GM19395 (cell line): ENCODE measurements around the gene LGALS4.
"Not testable (repeated sequence)": the region's sequence is repeated elsewhere in the genome, so short reads cannot be mapped to it uniquely, and the experiment has no call there.

Experiments
- ATAC-seq: cut with Tn5 transposase; IDR thresholded peaks from one replicate; pipeline ENCODE4 v1.9.1; 2021; ENCODE audit warnings: mild to moderate bottlenecking, moderate library complexity; ENCODE audit not compliant: unreplicated experiment

LGALS4 gene

DNA sequence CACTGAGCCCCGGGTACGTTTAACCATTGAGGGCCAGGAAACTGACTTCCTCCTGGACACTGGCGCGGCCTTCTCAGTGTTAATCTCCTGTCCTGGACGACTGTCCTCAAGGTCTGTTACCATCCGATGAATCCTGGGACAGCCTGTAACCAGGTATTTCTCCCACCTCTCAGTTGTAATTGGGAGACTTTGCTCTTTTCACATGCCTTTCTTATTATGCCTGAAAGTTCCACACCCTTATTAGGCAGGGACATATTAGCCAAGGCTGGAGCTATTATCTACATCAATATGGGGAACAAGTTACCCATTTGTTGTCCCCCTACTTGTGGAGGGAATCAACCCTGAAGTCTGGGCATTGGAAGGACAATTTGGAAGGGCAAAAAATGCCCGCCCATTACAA is 13.2 kb upstream of the LGALS4 start:
- not testable (repeated sequence) for ATAC-seq

DNA sequence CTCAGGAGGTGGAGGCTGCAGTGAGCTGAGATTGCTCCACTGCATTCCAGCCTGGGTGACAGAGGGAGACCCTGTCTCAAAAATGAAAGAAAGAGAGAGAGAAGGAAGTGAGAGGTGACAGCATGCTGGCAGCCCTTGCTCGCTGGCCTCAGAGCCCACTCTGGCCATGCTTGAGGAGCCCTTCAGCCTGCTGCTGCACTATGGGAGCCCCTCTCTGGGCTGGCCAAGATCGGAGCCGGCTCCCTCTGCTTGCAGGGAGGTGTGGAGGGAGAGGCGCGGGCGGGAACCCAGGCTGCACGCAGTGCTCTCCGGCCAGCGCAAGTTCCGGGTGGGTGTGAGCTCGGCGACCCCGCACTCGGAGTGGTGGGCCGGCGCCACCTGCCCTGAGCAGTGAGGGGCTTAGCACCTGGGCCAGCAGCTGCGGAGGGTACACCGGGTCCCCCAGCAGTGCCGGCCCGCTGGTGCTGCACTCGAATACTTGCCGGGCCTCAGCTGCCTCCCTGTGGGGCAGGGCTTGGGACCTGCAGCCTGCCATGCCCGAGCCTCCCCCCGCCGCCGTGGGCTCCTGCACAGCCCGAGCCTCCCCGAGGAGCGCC is 8.6 kb upstream of the LGALS4 start:
- ATAC-seq: not testable (repeated sequence)

DNA sequence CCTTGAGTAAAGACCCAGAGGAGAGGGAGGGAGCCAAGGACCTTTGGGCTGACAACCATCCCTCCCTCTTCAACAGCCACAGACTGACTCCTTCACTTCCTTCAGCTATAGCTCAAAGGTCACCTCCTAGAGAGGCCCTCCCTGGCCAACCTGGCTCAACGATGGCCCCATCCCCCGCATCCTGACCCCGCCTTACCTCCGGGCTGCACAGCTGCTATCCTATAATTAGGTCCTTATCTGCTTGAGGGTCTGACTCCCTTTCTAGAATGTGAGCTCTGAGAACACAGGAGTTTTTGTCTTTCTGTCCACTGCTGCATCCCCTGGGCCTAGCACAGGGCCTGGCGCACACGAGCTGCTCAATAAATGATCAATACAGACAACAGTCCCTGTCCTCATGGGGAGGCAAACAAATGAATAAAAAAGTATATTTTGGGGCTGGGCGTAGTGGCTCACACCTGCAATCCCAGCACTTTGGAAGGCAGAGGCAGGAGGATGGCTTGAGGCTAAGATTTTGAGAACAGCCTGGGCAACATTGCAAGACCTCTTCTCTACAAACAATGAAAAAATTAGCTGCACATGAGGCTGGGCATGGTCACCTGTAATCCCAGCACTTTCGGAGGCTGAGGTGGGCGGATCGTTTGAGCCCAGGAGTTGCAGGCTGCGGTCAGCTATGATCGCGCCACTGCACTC is 6.6 kb upstream of the LGALS4 start:
- no peak for ATAC-seq

DNA sequence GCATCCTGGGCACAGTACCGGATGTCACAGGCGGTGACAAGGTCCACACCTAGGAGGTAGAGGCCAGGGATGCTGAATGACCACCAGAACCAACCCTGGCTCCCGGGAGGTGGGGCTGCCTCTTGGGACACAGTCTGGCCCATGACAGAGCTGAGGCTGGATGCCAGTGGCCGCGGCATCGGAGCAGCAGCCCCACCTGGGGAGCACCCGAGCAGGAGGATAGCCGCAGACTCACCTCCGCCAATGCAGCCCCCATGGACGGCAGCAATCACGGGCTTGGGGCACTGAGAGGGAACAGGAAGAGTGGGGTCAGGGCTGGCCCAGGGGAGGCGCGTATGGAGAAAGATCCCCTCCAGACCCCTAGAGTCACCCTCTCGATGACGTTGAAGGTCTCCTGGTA is 4.3 kb upstream of the LGALS4 start:
- no peak for ATAC-seq

DNA sequence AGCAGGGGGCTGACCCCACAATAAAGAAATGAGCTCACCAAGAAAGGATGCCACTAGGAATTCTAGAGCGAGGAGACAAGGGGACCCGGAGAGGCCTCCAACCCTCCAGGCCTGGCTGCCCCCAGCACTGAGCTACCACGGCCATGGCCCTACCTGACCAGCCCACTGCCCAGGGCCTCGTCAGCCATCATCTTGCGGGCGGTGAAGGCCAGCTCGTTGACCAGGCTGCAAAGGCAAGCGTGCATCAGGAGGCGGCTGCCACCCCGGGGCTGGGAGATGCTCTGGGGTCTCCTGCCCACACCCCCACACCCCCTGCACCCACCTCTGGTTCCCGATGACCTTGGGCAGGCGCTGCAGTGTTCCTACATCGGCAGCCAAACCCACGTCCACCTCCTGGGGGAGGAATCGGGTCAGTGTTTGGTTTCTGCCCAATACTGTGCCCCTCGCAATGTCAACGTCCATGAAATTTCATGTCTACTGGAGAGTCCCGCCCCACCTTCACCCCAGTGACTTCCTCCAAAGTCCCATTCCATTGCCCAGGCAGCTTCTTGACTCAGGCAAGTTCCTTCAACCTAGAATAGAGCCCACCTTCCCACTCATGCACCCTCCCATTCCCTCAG is 3.5 kb upstream of the LGALS4 start:
- no peak for ATAC-seq

DNA sequence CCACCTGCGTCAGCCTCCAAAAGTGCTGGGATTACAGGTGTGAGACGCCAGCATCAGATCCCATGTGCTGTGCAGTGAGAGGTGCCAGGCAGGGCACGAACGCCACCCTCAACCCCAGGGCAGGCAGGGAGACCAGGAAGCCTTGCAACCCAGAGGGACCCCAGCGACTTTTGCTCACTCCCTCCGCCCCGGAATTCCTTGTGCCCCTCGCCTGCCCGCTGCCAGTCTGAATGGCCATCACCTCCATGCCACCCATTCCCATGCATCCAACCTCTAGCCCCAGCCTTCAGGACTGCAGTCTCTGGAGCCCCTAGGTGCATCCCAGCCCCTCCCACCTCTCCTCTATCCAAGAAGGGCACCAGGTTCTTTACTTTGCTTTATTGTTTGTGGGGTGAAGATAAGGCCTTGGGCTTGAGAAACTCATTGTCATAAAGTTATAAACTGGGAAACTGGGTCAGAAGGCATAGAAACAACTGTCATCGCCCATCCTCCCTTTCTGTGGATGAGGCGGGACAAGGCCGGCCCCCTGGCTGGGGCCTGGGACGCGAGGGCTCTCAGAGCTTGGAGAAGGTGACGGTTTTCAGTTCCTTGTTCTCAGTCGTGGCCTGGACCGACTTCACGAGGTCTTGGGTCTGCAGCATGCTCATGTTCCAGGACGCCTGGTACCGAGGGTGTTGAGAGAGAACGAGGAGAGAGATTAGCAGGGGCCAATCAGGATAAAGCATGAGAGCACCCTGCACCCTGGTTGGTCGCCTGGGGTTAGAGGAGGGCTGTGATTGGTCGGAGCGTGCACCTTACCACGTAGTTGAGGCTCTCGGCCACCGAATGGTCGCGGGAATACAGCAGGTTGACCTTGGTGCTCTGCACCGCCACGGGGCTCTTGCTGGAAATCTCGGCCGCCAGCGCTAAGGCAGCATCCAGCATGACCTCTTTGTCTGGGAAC is 2.6 kb upstream of the LGALS4 start:
- no peak for ATAC-seq

DNA sequence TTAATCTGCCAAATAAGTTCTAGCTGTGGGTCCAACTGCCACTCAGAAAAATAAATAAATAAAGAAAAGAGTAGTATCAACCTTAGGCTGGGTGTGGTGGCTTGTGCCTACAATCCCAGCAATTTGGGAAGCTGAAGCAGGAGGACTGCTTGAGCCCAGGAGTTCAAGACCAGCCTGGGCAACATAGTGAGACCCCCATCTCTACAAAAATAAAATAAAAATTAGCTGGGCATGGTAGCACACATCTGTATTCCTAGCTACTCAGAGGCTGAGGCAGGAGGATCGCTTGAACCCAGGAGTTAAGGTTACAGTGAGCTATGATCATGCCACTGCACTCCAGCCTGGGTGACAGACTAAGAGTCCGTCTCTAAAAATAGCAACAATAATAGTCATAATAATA is 1.2 kb upstream of the LGALS4 start:
- ATAC-seq: not testable (repeated sequence)

DNA sequence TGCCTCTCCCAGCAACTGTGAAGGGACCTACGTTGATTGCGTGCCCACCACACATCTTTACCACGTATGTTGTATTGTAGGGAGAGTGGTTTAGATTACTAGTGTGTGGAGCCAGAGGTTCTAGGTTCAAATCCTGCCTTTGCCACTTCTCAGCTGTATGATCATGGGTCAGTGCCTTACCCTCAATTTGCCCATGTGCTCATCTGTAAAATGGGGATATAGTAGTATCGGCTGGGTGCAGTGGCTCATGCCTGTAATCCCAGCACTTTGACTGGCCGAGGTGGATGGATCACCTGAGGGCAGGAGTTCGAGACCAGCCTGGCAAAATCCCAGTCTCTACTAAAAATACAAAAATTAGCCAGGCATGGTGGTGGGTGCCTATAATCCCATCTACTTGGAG is 578 bp upstream of the LGALS4 start:
- no peak for ATAC-seq

DNA sequence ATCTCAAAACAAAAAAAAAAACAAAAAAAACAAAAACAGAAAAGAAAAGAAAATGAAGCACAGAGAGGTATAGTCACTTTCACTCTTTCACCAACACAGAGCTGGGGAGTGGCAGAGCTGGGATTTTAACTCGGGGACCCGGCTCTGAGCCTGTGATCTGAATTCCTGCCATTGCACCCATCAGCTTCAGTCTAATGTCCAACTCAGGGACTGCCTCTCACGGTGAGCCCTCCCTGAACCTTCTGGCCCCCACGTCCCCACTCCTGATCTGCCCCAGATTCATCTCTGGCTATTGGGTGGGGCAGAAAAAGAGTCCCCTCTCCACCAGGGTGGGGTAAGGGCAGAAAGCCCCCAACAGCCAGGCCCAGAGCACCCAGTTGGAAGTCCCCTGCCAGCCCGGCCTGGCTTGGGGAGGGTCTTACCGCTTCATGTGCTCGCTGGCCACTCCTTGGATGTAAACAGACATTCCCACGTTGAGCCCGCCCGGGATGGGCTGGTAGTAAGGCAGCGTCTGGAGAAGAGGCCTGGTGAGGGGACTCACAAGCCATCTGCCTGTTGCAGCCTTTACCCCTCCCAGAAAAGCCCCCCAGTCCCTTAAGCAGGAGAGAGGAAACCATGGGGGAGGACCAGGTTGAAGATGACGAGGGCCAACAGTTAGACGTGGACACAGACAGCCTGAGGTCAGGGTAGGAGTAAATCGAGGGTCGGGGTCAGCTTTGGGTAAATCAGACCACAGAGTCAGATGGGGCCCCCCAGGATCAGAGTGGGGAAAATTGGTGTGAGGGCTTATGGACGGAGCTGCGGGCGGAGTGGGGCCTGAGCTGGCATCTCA is 520 bp downstream of the LGALS4 start:
- ATAC-seq: no peak

DNA sequence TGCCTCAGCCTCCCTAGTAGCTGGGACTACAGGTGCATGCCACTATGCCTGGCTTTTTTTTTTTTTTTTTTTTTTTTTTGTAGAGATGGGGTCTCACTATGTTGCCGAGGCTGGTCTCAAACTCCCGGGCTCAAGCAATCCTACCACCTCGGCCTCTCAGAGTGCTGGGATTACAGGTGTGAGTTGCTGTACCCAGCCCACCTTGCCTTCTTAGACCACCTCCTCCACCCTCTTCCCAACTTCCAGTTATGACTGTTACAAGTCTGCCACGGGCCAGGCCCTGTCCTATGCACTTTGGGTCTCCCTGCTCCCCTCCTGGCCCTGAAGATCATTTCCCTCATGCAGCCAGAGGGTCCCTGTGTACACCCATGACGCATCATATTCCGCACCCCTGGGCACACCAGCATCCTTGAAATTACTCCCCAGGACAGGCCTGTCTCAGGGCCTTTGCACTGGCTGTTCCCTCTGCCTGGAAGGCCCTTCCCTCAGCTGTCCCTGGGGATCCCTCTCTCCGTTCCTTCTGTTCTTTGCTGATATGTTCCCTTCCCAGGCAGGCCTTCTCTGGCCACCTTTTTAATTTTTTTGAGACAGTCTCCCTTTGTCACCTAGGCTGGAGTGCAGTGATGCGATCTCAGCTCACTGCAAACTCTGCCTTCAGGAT is 3.0 kb downstream of the LGALS4 start:
- ATAC-seq: no peak

DNA sequence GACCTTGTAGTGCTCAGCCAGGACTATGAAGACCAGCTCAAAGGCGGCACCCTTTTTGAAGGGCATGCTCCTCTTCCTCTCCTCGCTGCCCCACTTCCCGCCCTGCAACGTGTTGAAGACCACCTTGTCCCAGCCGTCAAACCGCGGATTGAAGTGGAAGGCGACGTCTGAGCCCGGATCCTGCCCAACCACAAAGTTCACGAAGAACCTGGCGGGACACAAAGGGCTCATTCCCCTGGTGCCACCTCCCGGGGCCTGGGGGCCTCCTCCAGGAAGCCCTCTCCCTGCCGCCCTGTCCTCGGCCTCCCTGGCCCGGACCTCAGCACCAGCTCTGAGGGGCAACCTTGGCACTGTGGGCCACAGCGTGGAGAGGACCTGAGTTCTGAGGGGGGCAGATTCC is 4.0 kb downstream of the LGALS4 start:
- no peak for ATAC-seq

DNA sequence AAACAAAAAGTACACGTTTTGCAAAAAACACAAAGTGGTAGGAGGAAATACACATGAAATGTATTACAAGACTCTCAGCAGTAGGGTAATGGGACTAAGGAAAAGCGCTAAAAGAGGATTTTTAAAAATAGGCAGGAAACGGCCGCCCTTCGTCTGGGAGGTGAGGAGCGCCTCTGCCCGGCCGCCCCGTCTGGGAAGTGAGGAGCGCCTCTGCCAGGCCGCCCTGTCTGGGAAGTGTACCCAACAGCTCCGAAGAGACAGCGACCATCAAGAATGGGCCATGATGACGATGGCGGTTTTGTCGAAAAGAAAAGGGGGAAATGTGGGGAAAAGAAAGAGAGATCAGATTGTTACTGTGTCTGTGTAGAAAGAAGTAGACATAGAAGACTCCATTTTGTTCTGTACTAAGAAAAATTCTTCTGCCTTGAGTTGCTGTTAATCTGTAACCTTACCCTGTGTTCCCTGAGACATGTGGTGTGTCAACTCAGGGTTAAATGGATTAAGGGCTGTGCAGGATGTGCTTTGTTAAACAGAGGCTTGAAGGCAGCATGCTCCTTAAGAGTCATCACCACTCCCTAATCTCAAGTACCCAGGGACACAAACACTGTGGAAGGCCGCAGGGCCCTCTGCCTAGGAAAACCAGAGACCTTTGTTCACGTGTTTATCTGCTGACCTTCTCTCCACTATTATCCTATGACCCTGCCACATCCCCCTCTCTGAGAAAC is 5.2 kb downstream of the LGALS4 start:
- not testable (repeated sequence) for ATAC-seq

DNA sequence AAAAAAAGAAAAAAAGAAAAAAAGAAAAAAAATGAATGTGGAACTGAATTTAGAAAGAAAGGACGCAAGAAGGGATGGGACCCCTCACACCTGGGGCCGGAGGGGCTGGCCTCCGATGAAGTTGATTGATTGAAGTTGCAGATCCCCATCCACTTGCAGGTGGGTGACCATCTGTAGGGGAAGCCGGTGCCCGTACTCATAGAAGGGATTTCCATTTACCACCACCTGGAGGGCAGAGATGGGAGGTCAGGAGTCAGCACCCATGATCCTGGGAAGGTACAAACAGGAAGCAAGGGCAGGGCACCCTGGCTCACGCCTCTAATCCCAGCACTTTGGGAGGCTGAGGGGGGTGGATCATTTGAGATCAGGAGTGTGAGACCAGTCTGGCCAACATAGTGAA is 6.4 kb downstream of the LGALS4 start:
- ATAC-seq: no peak

DNA sequence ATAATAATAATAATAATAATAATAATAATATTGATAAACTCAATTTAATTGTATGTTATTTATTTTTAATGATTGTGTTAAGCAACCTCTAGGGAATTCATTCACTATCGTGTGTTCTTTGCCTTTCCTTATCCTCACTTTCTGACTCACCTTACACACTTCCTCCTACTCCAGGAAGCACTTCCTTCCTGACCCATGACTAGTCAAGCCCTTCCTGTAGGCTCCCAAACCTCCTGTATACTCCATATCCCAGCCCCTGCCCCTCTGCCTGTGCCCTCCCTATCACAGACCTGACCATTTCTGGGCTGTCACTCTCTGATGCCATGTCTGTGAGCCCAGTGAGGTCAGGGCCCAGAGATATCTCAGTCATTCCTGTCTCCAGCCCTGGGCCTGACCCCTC is 7.6 kb downstream of the LGALS4 start:
- no peak for ATAC-seq

DNA sequence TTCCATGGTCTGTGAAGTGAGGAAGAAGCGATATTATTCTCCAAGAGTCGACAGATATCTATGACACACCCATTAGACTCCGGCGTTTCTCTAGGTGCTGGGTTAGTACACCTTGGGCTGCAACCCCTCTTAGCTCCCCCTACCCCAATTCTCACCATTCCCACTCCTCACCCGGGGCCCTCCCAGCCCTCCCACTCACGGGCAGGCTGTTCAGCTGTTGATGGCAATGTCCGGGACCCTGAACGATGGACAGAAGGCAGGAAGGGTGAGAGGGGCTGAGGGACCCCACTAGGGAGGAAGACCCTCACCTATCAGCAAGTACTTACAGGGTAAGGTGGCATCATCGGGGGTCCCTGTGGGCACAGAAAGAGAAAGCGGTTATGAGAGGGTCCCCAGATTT is 9.2 kb downstream of the LGALS4 start:
- ATAC-seq: no peak

DNA sequence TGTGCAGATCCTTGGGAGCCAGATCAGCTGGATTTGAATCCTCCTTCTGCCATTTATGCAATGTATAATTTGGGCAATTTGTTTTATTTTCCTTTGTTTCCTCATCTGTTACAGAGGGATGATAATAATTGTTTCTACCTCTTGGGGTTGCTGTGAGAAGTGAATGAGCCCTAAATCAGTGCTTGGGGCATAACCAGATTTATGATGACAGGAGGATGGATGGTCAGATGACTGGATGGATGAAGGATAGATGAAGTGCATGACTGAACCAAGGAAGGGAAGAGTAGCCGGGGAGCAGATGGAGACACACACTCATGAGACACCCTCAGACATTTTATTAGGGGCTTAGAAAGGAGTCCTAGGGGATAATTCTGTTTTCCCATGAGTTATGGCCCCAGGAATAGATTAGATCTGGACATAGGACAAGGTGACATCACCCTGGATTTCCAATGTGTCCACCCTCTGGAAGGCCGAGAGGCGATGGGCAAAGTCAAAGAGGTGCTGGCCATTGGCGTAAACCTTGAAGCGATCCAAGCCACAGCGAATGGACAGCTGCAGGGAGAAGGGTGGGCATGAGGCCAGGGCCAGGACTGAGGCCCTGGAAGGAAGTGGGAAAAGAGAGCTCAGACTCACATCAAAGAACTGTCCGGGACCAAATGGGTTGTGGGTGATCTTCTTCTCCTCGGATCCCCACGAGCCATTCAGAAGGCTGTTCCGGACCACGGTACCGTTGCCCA is 11.2 kb downstream of the LGALS4 start:
- ATAC-seq: no peak

DNA sequence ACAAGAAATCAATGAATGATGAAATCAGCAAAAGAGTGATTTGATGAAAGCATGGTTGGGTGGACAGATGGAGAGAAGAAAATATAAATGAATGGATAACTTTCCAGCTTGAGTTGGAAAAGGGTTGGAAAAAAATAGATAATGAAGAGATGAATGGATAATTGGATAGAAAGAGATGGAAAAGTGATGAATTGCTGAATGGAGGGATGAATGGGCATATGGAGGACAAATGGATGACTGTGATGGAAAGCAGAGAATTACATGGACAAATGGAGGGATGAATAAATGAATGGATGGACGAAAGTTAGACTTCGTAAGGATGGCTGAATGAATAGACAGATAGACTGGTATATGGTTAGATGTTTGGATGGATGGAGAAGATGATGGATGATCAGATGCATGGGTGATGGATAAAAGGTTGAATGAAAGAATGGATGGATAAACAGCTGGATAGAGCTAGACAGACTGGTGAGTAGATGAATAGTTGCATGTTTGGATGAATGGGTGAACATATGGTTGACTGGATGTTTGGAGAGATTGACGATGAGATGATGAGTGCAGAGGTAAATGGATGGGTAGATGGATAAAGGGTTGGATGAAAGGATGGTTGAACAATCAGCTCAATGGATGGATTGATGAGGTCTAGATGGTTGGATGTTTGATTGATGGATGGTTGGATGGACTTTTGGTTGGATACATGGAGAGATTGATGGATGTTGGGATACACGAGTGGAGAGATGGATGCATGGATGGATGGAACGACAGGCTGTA is 12.0 kb downstream of the LGALS4 start:
- no peak for ATAC-seq

DNA sequence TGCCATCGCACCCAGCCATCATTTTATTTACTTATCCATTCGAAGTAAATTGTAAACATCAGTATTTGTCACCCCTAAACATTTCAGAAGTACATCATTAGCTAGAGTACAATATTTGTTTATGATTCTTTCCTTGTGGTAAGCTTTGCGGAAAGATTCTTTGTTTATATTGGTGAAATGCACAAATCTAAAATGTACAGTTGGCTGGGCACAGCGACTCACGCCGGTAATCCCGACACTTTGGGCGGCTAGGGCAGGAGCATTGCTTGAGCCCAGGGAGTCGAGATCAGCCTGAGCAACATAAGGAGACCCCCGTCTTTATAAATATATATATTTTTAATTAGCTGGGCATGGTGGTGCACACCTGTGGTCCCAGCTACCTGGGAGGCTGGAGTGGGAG is 13.6 kb downstream of the LGALS4 start:
- ATAC-seq: no peak
